Measurements from ENCODE around the gene PECR.

PECR gene

DNA sequence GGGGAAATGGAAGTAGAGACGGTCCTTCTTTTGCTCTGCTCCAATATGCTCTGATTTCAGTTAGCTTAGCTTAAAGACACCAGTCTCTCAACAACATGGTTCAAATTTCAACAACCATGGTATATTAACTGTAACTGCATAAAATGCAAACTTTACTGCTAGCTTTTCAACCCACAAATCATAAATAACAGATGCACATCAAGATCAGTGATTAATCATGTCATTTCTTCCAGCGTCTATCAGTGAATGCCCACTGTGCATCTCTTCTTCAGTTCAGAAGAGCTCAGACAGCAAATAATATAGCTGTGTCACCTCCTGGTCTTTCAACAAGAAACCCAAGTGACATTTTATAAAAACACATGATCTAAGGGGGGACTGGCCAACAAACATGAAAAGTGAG, 12.6 kb downstream of the PECR start:
- DNase-seq = no peak

DNA sequence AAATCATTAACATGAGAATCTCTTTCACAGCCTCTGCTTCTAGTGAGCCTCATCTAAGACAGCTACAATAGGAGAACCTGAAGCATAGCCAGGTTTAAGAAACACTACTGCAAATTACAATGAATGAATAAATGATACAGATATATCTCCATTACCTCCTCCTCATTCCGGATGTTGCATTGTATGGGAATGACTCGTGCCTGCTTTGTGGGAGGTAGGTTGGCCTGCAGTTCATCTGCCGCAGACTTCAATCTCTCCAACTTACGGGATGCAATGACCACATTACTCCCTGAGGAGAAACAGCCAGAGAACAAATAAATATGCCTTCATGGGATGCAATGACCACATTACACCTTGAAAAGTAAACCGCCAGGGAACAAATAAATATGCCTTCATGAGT, 15.4 kb downstream of the PECR start:
- no peak for DNase-seq

DNA sequence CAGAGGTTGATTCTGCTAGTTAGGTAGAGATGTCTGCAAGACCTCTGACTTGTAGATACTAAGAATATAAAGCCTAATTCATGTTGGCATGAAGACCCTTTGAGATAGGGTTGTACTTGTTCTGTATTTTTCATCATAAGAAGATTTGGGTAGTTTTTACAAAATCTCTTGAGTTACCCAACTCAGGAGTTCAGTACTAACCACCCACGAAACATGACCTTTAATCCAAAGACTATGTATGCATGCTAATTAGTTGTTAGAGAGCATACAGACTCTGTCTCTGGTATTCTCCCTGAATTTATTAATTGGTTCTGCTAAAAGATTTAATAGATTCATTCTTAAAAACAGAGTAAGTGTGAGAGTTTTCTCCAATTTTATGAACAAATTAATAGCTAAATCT, 16.9 kb downstream of the PECR start:
- DNase-seq = no peak

DNA sequence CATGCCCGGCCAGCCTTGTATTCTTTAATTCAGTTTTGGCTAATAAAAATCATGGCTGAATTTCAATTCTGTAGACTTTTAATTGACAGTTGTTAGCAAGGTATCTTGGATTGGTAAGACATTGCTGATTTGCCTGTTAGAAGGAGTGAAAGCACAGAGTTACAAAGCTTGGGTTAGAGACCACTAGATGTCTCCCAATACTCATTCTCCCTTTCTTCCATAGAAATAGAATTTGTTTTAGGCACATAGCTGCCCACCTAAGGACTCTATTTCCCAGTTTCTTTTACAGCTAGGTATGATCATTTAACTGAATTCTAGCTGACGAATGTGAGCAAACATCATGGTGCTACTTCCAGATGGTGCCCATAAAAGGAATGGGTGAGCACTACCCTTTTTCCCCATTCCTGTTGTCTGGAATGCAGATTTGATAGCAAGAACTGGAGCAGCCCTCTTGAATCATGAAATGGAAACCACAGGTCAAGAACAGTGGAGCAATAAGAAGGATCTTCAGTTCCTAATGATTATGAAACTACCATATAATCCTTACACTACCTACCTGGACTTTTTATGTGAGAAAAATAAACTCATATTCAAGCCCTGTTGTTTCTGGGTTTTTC, 17.5 kb downstream of the PECR start:
- DNase-seq = no peak

DNA sequence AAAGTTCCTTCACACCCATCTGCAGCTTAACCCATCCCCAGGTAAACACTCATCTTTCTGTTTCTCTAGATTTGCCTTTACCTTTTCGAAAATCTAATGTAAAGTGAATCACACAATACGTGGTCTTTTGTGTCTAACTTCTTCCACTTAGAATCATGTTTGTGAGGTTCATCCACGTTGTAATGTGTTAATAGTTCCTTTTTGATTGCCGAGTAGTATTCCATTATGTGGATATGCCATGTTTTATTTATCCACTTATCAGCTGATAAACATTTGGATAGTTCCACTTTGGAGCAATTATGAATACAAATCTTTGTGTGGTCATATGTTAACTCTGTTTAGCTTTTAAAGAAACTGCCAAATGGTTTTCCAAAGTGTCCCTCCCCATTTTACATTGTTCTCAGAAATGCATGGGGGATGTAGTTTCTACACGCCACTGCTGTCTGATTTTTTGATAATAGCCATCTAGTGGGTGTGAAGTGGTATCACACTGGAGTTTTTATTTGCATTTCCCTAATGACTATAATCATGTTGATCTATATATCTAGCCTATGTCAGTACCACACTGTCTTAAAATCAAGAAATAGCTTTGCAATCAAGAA, 22.3 kb downstream of the PECR start:
- no peak for DNase-seq

DNA sequence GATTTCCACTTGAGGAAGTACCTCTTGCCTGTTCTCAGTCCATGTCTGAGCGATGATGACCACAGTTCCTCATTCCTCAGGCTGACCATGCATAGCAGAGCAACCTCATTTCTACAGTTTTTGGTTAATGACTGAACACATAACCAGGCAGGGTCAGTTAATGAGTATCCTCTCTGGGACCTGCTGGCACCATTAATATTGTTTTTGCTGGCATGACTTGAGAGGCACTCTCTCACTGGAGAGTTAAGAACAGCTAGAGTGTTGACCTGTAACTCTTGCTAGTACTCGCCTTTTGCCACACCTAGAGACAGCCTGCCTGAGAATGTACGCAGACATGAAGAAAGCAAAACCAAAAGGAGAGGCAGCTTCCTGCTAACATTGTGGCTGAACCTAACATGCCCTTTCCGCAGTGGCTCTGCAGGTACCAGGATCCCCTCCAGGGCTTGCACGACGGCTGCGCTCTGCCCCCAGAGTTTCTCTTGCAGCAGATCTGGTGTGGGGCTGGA, 23.9 kb downstream of the PECR start:
- no peak for DNase-seq

DNA sequence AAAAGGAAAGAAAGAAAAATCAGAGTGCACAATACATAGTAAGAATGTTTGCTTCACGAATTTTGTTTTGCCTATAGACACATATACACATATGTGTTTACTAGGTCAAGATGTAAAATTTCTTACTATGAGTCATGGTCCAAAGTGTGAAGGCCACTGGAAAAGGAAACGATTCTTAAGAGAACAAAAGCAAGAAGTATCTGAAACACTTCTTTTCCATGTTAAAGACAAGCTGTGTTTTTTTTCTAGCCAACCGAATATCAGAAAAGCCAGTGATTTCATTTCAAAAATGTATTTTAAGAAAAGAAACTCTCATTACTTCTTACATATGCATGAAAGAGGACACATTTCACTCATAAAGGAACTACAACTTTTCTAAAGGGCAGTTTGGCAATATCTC, 24.9 kb downstream of the PECR start:
- no peak for DNase-seq

DNA sequence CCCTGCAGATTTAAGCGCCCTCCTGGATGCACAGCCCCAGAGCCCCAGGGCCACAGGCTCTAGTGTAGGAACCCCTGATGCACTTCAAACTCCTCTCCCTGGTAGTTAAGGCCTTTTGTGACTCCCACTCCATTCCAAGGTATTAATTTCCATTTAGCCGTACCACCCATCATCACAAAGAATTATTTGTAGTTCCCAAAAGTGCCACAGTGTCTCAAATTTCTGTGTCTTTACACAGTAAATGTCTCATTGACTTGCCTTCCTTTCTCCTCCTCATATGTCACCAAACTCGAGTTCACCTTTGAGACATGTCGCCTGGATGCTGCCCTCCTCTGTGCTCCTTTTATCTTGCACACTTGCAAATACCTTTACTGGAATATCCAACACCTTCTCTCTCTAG, 25.9 kb downstream of the PECR start:
- no peak for DNase-seq

DNA sequence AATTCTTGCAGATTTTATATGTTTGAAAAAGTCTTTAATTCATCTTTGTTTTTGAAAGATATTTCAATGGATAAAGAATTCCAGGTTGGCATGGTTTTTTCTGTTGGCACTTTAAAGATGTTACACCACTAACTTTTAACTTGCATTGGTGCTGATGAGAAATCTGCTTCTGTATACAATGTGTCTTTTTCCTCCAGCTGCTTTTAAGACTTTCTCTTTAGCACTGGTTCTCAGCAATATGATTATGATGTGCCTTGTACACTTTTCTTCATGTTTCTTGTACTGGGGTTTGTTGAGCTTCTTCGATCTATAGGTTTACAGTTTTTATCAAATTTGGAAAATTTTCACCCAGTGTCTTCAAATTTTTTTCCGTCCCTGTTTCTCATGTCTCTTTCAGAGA, 29.2 kb downstream of the PECR start:
- DNase-seq = no peak

DNA sequence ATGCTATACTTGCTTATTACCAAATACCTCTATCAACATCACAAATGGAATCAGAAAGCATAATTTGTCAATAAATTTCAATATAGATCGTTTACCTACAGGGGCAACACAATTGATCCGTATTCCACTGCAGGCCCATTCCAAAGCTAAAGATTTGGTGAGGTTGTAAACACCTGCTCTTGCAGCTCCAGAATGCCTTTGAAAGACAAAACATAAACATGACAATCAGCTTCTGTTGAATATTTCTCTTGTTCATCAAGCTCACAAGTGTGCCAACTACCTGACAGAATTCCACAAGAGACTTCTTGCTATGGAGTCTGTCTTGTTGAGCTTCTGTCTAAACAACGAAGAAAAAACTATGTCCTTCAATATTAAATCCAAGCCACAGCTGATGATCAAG, 30.3 kb downstream of the PECR start:
- no peak for DNase-seq

DNA sequence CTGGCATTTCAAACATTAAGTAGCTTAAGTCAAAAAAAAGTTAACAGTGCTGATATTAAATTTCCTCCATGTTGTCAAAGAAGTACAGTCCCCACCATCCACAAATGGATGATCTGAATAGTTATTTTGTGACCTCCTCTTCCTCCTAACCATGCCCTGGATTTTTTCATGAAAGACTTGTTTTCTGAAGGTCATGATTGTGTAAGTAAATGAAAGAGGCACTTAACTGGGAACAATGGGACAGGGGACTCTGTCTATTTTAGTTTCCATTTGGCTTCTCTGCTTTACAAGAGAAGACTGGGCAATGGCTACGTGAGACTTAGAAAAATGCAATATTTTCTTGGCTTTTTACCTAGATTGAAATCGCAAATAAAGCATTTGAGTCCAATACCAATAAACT, 32.2 kb downstream of the PECR start:
- no peak for DNase-seq

DNA sequence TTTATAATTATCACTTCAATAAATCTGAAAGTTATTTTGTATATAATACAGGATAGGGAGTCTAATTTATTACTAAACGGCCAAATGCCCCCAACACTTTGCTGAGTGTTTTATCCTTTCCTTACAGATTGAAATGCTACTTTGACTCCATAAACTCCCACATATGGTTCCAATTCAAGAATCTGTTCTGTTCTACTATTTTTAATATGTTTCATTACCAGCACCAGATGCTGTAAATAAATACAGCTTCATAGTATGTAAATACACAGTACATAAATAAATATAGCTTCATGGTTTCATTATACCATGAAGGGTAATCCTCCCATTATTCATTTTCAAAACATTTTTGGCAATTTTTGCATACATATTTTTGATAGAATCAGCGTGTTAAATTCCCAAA, 34.2 kb downstream of the PECR start:
- DNase-seq = no peak

DNA sequence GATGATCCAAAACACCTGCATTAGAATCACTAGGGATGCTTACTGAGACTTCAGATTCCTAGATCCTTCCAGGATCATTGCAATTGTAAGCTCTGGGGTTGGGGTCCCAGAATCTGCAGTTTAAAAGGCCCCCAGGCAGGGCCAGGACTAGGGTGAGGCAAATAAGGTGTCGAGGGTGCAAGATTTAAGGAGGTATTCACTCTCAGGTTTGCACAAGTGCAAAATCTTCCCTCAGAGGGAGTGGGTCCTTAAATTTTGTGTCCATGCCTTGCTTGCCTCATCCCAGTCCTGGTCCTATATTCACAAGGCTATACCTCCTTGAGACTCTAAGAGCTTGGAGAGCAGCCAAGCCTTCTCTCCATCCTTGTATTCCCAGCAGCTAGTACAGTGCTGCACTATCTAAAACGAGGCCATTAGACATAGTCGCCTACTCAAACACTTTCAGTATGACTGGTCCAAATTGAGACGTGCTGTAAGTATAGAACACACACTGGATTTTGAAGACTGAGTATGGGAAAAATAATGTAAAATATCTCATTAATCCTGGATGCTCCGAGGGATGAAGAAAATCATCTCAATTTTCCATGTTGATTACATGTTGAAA, 36.6 kb downstream of the PECR start:
- peak; percentile 14 for DNase-seq

DNA sequence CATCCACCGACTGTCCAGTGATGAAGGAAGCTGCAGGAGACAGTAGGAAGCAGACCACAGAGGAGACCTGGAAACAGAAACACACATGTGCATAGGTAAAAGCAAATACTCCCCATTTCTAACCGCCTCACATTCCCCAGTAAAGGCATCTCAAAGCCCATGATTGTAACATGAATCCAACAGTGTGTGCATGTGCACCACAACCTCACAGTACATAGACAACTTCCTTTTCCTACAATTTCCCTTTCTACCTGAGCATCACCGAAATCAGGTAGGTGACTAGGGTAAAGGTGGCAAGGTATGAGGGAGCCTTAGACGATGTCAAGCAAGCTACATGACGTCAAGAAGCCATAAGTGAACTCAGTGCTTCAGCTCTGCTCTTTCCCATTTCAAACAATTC, 37.7 kb downstream of the PECR start:
- DNase-seq = no peak

DNA sequence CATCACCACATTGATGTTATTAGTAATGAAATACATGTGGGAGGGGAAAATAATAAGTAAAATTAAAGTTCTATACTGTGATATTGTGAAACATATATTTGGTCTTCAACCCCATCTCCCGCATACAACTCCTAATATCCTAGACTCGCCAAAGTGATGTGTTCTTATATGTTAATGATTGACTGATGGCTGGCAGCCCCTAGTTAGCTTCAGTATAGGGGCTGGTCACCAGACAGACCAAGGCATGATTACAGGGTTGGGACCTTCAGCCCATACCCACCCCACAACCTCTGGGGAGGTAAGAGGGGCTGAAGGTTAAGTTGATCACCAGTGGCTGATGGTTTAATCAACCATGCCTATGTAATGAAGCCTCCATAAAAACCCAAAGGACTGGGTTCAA, 40.2 kb downstream of the PECR start:
- DNase-seq = no peak

DNA sequence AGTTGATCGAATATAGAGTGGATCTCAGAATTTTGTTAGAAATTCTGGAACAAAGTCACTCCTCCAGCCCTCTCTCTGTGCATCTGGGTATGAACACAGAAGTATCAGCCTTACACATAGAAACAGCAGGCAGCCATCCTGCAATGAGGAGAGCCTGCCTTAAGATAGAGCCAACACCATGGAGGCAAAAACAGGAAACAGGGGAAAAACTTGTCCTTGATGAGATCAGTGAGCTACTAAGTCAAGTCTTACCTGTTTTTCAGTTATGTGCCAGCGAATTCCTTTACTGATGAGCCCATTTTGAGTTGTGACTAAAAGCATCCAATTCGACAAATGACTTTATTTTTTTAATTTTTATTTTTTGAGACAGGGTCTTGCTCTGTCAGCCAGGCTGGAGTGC, 41.7 kb downstream of the PECR start:
- no peak for DNase-seq

DNA sequence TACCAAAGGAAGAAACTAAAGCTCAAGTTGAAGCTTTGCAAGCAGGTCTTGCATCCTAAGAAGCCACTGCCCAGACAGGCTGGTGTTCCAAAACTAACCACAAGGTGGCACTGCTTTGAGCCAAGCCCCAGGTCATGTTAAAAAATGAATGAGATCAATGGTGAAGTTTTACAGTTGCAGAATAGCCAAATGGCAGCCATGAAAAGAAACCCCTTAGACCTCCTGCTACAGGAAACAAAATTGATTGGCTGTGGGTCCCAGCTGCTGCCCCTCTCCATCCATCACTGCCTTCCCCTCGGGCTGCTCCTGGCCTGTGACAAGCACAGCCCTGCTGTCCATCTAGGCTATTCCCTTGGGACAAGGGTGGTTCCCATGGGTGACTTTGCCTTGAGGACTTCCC, 47.5 kb downstream of the PECR start:
- peak; percentile 50 for DNase-seq

DNA sequence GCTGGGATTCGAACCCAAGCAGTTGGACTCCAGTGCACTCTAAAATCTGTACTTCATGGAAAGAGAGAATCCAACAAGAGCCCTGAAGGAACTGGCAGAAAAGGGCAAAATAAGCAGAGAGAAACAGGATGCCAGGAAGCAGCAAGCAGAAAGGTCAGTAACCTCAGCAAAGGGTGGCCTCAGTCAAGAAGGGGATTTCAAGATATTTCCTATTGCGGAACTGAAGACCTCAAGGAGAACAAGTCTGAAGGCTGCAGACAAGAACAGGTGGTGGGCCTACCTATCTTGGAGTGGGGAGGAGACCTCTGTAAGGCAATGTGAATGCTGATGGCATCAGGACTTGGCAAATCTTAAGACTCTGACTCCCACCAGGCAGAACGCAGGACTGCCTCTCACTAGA, 48.2 kb downstream of the PECR start:
- no peak for DNase-seq

DNA sequence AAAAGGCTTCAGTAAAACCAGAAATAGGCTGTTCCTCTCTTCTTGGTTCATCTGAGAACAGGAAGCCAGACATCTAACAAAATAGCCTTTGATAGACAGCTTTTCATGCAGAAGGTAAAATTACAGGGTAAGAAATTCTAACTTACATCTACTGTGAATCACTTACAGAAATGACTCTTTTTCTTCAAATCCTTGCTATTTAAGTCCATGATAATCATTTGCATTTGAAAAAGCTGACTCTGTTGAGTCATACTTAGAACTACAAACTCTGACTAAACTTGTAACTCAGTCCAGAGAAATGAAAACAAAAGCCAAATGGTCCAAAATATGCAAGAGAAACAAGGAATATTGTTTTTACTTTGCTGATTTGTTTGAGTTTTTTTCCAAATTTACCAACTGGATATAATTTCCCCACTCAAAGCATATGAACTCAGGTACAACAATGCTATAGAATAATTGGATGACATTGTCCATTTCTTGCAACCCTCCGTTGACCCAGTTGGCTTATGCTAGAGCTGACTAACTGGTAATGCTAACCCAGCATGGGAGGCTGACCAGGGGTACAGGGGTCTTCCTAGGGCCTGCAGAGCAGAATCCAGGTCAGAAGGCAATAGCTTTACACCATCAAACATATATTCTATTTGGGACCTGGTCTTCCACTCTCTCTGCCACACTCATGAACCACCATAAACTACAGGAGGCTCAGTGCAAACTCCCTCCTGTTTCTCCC, 49.5 kb downstream of the PECR start:
- no peak for DNase-seq

DNA sequence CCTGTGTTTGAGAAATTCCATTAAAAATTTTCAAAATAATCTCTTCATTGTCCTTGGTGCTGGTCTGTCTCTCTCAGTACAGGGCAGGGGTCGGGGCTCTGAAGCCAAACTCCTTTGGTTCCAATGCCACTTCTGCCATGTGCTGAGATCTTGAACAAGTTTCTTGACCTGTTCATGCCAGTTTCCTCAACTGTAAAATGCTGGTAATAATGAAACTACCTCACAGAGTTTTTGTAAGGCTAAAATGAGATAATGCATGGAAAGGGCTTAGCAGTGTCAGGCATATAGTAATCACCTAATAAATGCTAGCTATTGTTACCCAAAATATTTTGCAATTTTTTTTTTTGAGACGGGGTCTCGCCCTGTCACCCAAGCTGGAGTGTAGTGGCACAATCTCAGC, 51.4 kb downstream of the PECR start:
- DNase-seq = no peak

DNA sequence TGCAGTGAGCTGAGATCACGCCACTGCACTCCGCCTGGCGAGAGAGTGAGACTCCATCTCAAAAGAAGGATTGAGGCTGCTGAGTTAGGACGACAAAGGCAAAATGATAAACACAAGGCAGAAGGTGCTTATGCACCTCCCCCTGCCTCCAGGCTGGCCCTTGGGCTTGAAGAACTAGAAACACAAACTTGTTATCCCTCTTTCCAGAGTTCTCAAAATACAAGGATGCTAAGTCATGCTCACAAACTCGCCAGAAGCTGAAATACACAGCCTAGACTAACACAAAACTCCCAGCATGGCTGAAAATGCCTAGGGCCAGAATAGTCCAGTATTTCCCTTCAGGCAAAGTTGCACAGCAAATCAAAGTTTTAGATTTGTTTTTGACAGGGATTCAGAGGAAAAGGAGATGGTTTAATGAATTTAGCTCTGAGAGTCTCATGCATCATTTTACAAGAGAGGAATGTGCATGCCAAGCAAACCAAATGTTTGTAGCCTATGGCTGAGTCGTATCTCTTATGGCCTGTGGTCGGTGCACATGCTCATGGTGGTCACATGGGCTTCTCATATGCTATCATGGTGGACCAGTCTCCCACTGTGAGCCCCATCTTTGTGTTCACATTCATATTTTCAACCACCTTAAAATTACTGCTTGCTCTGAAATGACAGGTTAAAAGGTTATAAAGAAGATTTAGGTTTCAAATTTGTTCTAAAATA, 52.0 kb downstream of the PECR start:
- DNase-seq = no peak

DNA sequence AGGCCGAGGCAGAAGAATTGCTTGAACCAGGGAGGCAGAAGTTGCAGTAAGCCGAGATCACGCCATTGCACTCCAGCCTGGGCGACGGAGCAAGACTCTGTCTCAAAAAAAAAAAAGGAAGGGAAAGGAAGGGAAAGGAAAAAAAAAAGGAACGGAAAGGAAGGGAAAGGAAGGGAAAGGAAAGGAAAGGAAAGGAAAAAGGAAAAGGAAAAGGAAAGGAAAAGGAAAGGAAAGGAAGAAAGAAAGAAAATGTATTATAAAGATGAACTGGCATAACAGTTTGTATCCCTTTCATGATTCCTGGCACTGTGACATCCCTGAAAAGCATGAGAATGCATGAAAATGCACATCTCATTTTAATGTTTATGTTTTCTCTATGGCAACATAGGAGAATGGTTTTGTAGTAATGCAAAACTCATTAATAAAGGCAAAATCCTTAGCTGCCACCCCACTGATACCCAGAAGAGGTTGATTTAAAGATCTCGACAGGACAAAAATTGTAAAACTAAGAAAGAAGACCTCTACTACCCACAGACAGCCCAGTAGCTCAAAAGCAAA, 56.8 kb downstream of the PECR start:
- DNase-seq = no peak

DNA sequence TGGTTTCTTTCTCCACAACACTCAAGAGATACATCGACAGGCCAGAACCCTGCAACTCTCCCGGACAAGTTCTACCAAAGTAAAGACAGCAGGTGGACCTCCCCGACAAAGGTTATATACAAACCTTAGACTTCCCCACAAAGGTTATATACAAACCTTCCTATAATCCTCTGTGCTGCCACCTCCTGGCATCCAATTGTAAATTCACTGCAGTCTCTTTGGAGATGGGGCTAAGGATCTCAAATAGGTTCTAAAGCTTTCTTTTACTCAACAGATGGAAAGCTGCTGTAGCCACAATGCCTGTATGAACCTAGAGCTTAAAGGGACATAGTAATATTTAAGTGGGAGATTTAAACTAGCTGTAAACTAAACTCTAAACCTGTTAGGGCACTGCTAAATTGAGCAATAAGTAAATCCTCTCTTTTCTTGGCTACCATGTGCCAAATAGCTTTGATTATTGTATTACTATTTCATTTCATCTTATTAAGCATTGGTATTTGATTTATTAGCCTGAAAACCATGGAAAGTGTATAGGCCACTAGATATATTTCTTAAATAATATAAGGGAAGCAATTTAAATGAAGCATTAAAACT, 58.5 kb downstream of the PECR start:
- DNase-seq = peak; percentile 28
